C4-2B (cell line): ENCODE data around the gene MED16.

ENCODE experiments used
- ZFX ChIP-seq: fragments of 450-650 bp; IDR thresholded peaks from 2 replicates; pipeline ENCODE4 v1.6.1; 2017
- TF ChIP-seq, protein P1 (sequence below): fragments of 450-650 bp; conservative IDR thresholded peaks from 2 replicates; pipeline ENCODE4 v1.5.1; 2017; ENCODE audit warnings: mild to moderate bottlenecking

GRCh38 chr19:901216-902092, 8.5 kb upstream of the MED16 start:
- TF ChIP-seq, protein P1, sequence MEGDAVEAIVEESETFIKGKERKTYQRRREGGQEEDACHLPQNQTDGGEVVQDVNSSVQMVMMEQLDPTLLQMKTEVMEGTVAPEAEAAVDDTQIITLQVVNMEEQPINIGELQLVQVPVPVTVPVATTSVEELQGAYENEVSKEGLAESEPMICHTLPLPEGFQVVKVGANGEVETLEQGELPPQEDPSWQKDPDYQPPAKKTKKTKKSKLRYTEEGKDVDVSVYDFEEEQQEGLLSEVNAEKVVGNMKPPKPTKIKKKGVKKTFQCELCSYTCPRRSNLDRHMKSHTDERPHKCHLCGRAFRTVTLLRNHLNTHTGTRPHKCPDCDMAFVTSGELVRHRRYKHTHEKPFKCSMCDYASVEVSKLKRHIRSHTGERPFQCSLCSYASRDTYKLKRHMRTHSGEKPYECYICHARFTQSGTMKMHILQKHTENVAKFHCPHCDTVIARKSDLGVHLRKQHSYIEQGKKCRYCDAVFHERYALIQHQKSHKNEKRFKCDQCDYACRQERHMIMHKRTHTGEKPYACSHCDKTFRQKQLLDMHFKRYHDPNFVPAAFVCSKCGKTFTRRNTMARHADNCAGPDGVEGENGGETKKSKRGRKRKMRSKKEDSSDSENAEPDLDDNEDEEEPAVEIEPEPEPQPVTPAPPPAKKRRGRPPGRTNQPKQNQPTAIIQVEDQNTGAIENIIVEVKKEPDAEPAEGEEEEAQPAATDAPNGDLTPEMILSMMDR, result no peak
- no peak for TF ChIP-seq ZFX
